Osteocyte (in vitro differentiated cells): Measurements from ENCODE around the gene PPY. TPM values are rescaled to one million over a fixed set of nuclear protein-coding genes. Genes with fewer than 3 reads are reported as not detected.

Experiments
- DNase-seq: peaks from one replicate; pipeline ENCODE4 v3.0.0; 2021; ENCODE audit warnings: mixed read lengths; ENCODE audit not compliant: unreplicated experiment; ENCODE audit errors: extremely low spot score
- H3K27ac Mint-ChIP-seq: one replicate; pipeline ENCODE4 v1.8.0; 2021; ENCODE audit warnings: mild to moderate bottlenecking, mixed read lengths; ENCODE audit not compliant: unreplicated experiment
- H3K27me3 Mint-ChIP-seq: one replicate; pipeline ENCODE4 v1.8.0; 2021; ENCODE audit warnings: mixed read lengths; ENCODE audit not compliant: unreplicated experiment
- H3K36me3 Mint-ChIP-seq: one replicate; pipeline ENCODE4 v1.8.0; 2021; ENCODE audit warnings: mixed read lengths; ENCODE audit not compliant: unreplicated experiment
- H3K4me1 Mint-ChIP-seq: one replicate; pipeline ENCODE4 v1.8.0; 2021; ENCODE audit warnings: mixed read lengths; ENCODE audit not compliant: unreplicated experiment
- H3K4me3 Mint-ChIP-seq: one replicate; pipeline ENCODE4 v1.8.0; 2021; ENCODE audit warnings: mild to moderate bottlenecking, moderate library complexity, mixed read lengths; ENCODE audit not compliant: unreplicated experiment
- H3K9me3 Mint-ChIP-seq: one replicate; pipeline ENCODE4 v1.8.0; 2021; ENCODE audit warnings: mixed read lengths; ENCODE audit not compliant: unreplicated experiment
- CTCF ChIP-seq: fragments of 200-600 bp; sonication (generic); IDR thresholded peaks from 2 replicates; pipeline ENCODE4 v1.5.0; 2021; ENCODE audit warnings: antibody characterized with exemption, mild to moderate bottlenecking, moderate library complexity
- total RNA-seq: library from RNA; stranded (reverse); gene quantifications from 2 replicates; pipeline ENCODE4 v1.2.1, GENCODE V29; 2021

PPY gene
- total RNA-seq, 1 donor from 2014 or later, result not detected

DNA sequence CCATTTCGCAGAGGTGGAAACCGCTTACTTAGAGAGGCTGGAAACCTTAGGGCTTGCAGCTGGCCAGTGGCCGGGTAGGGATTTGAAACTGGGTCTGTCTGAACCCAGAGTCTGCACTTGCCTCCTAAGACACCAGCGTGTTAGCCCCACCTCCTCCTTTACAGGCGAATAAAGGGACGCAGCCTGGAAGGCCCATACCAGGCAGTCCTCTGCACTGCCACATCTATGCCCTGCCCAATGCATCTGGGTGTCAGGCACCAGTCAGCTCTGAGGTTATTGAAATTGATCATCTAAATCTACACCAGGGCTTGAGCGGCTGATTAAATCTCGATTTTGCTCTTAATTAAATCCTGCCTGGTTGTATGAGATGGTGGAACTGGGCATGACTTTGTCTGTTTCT is 42.2 kb upstream of the PPY start:
- DNase-seq, result no peak
- no peak overlapping the region for H3K27ac Mint-ChIP-seq
- H3K4me1 Mint-ChIP-seq, result peaks cover 4% of the 10 kb centered on the region
- H3K9me3 Mint-ChIP-seq, result no peaks in the 10 kb centered on the region
- H3K4me3 Mint-ChIP-seq, result peak overlapping the region; percentile 55
- no peak for TF ChIP-seq CTCF
- peaks cover 63% of the 10 kb centered on the region for H3K27me3 Mint-ChIP-seq
- no peaks in the 10 kb centered on the region for H3K36me3 Mint-ChIP-seq

DNA sequence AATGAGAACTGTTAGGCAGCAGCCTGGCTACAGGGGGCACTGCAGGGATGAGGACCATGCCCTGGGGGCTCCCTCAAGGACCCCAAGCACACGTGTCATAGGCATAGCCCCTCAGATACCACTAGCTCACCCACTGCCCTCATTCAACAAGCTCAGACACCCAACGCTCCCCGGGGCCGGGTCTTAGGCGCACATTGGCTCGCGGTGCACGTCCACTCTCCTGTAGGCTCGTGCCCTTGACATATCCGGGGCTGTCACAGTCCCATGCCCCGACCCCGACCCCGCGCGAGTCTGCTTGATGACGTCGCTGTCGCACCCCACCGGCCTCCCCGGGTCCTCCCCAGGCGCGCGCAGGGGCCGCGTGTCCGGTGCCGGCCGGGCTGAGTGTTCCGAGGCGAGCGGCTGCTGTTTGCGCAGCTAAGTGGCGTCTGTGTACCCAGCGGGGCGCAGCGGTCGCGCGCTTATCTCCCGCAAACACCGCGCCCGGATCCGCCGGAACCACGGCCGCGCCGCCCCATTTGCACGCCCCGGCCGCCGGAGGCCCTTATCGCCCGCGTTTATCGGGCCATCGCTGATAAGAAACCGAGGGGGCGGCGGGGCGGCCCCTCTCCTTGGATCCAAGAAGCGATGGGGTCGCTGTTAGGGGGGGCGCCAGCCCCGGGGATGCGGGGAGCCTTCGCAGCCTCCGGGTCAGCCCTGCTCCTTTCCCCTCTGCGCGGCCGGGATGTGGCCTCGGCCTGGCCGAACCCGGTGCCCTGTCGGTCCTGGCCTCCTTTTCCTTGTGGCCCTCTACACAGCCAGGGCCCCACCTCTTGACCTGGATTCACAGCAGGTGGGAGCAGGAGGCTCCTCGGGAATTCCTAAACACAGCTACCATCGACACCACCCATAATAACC is 41.5 kb upstream of the PPY start:
- no peak for DNase-seq
- peaks cover 70% of the 10 kb centered on the region for H3K27me3 Mint-ChIP-seq
- H3K36me3 Mint-ChIP-seq, result no peaks in the 10 kb centered on the region
- no peaks in the 10 kb centered on the region for H3K9me3 Mint-ChIP-seq
- H3K27ac Mint-ChIP-seq, result no peak overlapping the region
- H3K4me1 Mint-ChIP-seq, result peaks cover 4% of the 10 kb centered on the region
- H3K4me3 Mint-ChIP-seq, result peak overlapping the region; percentile 55
- peak; percentile 40 for TF ChIP-seq CTCF

DNA sequence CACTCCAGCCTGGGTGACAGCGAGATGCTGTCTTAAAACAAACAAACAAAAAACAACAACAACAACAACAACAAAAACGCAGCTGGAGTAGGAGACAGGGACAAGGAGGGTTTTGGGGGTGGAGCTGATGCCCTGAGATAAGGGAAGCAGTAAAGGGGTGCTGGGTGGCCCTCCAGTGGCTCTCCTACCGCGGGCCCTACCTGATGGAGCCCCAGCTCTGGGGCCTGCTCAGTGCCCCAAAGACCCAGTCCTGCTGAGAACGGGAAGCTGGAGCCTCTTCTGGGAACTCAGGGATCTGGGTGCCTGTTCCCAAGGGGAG is 40.9 kb upstream of the PPY start:
- TF ChIP-seq CTCF, result no peak
- no peak for DNase-seq
- Mint-ChIP-seq H3K27me3 (peaks cover 73% of the 10 kb centered on the region), H3K36me3 (no peaks in the 10 kb centered on the region), H3K27ac (no peak overlapping the region), H3K4me1 (peaks cover 4% of the 10 kb centered on the region), H3K4me3 (peak overlapping the region; percentile 48), H3K9me3 (no peaks in the 10 kb centered on the region)

DNA sequence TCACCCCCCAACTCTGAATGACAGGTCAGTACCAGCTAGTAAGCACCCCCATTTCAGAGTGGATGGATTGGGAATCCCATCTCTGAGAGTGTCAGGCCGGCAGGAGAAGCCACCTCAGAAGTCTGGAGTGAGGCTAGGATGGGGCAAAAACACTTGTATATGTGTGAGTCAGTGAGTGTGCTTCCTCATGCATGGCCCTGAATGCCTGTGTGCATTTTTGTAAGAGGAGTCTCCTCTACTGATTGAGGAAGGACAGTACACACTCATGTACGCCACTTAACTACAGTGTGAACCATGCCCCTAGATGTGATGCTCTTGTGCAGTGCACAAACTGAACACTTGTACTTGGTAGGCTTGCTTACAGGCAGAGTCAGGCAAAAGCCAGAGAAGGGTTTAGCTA is 39.9 kb upstream of the PPY start:
- H3K4me1 Mint-ChIP-seq, result peaks cover 4% of the 10 kb centered on the region
- no peak for TF ChIP-seq CTCF
- no peak for DNase-seq
- H3K27ac Mint-ChIP-seq, result no peak overlapping the region
- H3K36me3 Mint-ChIP-seq, result no peaks in the 10 kb centered on the region
- no peaks in the 10 kb centered on the region for H3K9me3 Mint-ChIP-seq
- peaks cover 73% of the 10 kb centered on the region for H3K27me3 Mint-ChIP-seq
- no peak overlapping the region for H3K4me3 Mint-ChIP-seq

- Mint-ChIP-seq H3K9me3 (no peaks in the 10 kb centered on the region), H3K4me1 (peaks cover 4% of the 10 kb centered on the region), H3K27ac (no peak overlapping the region), H3K36me3 (no peaks in the 10 kb centered on the region), H3K27me3 (peaks cover 70% of the 10 kb centered on the region), H3K4me3 (no peak overlapping the region)
- TF ChIP-seq CTCF, result no peak
- DNase-seq, result no peak
Observed at GRCh38 chr17:43979671-43980070, 37.4 kb upstream of the PPY start.
